ENCODE measurements around the gene TMEM131L.

- TF ChIP-seq POLR2A (IDR thresholded peaks at IDR 0.05; ENCODE audit: low read depth, low read length) (no peak), PAX5 (IDR thresholded peaks at IDR 0.05; ENCODE audit: insufficient read depth, low read length, severe bottlenecking) (no peak), POLR2AphosphoS5 (IDR thresholded peaks at IDR 0.05; ENCODE audit: low read depth, low read length) (no peak)
Measured at GRCh38 chr4:153468587-153468986, 2.4 kb downstream of the TMEM131L start.
